GM13977 (cell line): ENCODE measurements around the gene MYCN.
A peak's percentile ranks its signal among the peaks of the same experiment; 100 is the strongest.
"Not testable (repeated sequence)": the region's sequence is repeated elsewhere in the genome, so short reads cannot be mapped to it uniquely, and the experiment has no call there.

Source experiments
- DNase-seq: peaks from one replicate; pipeline ENCODE4 v3.0.0; 2012; ENCODE audit warnings: low spot score
- in situ Hi-C: fragments of 300-500 bp; cut with MboI; formaldehyde crosslinking; loops from one replicate; pipeline ENCODE4 v1.12.0; 2022; ENCODE audit warnings: low sequenced_read_pairs, low pct_unique_long_range_greater_than_20kb, mixed read lengths, inconsistent platforms; ENCODE audit not compliant: unreplicated experiment
- TF ChIP-seq, protein P1 (sequence below): IDR thresholded peaks from 2 replicates; pipeline ENCODE4 v1.5.1; 2012; ENCODE audit warnings: mild to moderate bottlenecking, control low read depth; ENCODE audit not compliant: insufficient read depth; ENCODE audit errors: extremely low read depth, missing control alignments

The MYCN gene

DNA sequence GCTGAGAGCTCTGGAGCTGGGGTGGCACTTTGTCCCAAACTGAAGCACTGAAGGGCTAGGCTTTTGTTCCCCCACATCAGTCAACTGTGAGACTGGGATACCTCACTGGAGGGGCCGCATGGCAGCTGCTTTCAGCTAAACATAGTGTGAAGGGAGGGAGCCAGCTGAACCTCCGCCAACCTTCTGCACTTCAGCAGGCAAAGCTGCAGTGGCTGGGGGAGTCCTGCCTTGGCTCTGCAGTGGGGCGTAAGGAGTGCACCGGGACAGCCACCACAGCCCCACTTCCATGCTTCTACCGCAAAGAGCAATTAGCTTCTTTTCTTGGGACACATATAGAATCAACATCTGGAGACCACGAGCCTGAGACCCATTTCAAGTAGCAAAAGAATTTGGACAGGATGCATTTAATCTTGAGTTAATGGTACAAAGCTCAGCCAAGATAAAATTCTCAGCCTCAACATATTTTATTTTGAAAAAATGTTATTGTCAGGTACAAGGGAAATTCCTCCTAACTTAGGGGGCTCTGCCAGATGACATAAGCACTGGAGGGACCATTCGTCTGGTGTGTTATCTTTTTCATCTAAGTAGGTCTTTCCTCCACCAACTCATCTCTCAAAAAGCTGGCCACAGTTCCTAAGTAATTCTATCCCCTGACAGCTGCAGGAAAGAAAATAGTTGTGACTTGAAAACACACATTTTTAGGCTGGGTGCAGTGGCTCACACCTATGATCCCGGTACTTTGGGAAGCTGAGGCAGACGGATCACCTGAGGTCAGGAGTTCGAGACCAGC lies 25.6 kb upstream of the MYCN start:
- DNase-seq, result no peak
- TF ChIP-seq, protein P1, sequence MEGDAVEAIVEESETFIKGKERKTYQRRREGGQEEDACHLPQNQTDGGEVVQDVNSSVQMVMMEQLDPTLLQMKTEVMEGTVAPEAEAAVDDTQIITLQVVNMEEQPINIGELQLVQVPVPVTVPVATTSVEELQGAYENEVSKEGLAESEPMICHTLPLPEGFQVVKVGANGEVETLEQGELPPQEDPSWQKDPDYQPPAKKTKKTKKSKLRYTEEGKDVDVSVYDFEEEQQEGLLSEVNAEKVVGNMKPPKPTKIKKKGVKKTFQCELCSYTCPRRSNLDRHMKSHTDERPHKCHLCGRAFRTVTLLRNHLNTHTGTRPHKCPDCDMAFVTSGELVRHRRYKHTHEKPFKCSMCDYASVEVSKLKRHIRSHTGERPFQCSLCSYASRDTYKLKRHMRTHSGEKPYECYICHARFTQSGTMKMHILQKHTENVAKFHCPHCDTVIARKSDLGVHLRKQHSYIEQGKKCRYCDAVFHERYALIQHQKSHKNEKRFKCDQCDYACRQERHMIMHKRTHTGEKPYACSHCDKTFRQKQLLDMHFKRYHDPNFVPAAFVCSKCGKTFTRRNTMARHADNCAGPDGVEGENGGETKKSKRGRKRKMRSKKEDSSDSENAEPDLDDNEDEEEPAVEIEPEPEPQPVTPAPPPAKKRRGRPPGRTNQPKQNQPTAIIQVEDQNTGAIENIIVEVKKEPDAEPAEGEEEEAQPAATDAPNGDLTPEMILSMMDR, result no peak
- in situ Hi-C loops, result no loop called here

DNA sequence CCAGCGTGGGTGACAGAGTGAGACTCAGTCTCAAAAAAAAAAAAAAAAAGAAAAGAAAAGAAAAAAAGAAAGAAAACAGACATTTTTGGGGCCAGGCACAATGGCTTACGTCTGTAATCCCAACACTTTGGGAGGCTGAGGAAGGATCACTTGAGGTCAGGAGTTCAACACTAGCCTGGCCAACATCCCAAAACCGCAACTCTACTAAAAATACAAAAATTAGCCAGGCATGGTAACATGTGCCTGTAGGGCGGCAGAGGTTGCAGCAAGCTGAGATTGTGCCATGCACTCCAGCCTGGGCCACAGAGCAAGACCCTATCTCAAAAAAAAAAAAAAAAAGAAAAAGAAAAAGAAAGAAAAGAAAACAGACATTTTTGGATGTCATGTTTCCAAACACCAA lies 24.8 kb upstream of the MYCN start:
- DNase-seq, in situ Hi-C loops: not testable (repeated sequence)

DNA sequence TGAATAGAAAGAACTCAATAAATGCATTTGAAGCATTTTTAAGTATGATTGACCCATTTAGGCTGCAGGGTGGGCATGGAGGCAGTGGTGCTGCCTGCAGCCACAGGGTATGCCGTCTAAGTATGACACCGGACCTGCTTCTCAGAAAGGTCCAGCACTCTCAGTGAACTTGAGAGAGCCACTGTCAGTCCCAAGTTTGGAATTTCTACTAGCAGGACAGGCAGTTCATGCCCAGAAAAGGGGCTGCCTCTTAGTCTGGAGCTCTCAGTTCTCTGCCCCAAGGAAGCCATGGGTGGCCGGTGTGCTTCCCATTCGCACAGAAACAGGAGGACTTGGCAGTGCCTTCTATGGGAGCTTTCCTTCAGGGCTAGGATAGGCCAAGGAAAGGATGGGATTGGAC lies 24.0 kb upstream of the MYCN start:
- no peak for DNase-seq
- in situ Hi-C loops, result no loop called here
- TF ChIP-seq, protein P1, result no peak

DNA sequence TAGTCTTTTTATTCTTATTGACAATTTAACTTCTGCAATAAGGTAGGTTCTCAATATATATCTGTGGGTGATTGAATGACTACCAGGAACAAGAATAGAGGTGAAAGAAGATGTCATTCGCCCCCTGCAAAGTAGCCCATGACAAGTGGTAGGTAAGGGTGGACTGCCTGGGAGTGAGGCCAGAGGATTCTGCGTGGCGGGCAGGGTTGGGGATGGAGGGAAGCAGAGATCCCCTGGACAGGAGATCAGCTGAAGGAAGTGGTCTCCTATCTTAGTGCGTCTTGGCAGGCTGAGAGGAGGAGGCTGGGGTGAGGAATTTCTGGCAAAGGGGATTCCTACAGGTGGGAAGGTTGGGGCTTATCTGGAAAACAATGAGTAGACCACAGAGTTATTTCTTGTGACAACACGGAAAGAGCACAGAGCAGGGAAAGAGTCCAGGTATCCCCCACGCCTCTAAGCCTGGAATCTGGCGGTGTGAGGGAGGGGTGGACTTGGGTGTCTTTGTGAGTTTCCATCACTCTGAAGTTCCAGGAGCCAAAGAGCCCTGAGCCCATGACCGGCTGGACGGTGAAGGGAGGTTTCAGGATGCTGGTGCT lies 21.5 kb upstream of the MYCN start:
- in situ Hi-C loops, result no loop called here
- TF ChIP-seq, protein P1, result no peak
- DNase-seq, result no peak

DNA sequence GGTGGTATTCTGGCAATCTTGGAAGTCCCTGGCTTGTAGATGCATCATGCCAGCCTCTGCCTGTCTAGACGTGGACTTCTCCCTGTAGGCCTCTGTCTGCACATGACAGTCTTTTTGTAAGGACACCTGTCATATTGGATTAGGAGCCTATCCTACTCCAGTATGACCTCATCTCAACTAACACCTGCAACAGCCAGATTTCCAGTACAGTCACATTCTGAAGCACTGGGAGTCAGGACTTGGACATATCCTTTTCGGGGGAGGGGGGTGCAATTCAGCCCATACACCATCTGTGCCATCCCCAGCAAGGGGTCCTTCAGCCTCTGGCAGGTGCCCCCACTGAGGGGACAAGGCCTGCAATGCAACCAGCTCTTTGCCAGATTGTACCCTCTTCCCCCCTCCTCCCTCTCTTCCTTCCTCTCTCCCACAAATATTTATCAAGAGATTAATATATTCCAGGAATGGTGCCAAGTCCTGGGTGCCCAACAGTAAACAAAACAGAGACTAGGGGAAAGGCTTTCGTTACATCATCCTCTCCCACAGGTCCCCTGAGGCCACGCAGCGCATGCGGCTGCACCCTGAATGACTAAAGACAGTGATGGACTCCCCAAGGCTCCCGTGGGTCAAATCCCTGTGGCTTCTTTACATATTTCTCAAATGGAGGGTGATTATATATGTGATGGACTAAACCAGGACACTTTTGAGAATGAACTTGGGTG lies 20.5 kb upstream of the MYCN start:
- DNase-seq, result peak; percentile 2
- TF ChIP-seq, protein P1, result no peak
- in situ Hi-C loops, result no loop called here

DNA sequence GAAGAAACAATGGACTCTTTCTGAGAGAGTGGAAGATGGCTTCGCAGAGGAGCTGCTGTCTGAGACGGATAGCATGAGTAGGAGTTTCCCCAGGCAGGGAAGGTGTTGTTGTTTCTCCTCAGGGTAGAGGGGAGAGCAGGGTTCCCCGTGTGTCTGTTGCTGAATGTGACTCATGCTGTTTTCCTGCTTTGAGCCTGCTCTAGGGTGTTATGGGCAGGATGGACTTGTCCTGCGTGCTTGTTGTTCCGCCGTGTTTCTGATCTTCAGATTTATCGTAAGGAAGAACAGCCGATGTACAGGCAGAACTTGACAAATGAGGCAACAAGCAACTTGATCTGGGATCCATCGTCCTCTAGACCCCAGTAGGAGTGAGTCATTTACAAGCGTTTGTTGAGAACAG lies 19.7 kb upstream of the MYCN start:
- TF ChIP-seq, protein P1, result no peak
- in situ Hi-C loops, result no loop called here
- peak; percentile 0 for DNase-seq

DNA sequence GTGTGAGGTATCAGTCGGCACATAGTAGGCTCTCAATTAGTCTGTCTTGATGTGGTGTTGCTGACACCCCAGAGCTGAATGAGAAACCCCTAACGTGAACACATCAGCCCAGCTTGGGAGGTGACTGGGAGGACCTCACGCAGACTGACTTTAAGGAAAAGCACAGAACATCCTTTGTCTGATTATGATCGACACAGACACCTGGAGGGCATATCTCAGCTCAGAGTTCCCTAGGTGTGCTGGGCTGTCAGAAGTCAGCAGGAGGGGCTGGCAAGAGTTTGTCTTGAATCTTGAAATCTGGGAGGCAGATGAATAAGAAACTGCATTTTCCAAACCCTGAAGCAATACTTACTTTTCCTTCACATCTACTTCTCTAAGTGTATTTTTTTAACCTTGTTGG lies 16.8 kb upstream of the MYCN start:
- TF ChIP-seq, protein P1, result no peak
- no peak for DNase-seq
- in situ Hi-C loops, result no loop called here
